ENCODE results near the gene TM4SF18.

GRCh38 chr3:149371001-149371722, 37.7 kb upstream of the TM4SF18 start:
- TF ChIP-seq, protein P1, sequence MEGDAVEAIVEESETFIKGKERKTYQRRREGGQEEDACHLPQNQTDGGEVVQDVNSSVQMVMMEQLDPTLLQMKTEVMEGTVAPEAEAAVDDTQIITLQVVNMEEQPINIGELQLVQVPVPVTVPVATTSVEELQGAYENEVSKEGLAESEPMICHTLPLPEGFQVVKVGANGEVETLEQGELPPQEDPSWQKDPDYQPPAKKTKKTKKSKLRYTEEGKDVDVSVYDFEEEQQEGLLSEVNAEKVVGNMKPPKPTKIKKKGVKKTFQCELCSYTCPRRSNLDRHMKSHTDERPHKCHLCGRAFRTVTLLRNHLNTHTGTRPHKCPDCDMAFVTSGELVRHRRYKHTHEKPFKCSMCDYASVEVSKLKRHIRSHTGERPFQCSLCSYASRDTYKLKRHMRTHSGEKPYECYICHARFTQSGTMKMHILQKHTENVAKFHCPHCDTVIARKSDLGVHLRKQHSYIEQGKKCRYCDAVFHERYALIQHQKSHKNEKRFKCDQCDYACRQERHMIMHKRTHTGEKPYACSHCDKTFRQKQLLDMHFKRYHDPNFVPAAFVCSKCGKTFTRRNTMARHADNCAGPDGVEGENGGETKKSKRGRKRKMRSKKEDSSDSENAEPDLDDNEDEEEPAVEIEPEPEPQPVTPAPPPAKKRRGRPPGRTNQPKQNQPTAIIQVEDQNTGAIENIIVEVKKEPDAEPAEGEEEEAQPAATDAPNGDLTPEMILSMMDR (IDR thresholded peaks at IDR 0.05): peak; percentile 14
- no peak for TF ChIP-seq EZH2 (IDR thresholded peaks at IDR 0.05)

Data from neural progenitor cell (in vitro differentiated cells).